ENCODE measurements around the gene PEG3.
"Not testable (repeated sequence)": the region's sequence is repeated elsewhere in the genome, so short reads cannot be mapped to it uniquely, and the experiment has no call there.

Gene PEG3

DNA sequence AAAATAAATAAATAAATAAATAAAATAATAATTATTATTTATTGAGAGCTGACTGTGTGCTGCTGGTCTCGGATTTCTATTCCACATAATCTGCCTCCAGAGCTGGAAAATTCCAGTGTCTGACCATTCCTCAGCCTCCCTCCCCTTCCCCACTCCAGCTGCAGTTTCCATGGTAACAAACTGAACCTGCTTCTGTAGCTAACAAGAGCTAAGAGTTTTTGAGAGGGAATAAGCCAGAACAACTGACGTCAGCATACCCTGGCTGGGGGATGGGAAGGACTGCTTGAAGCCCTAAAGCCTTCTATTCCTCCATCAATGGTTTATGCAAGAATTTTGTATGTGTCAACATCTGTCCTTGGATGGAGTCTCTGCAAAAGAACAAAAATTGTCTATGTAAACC is 26.0 kb upstream of the PEG3 start:
- Histone ChIP-seq H3K27me3 (ENCODE audit: control insufficient read depth, insufficient read depth, low read length) (no peaks in the 10 kb centered on the region), H3K4me1 (ENCODE audit: control insufficient read depth, insufficient read depth, low read length) (no peaks in the 10 kb centered on the region), H3K36me3 (ENCODE audit: control insufficient read depth, insufficient read depth, low read length) (no peaks in the 10 kb centered on the region), H3K4me3 (ENCODE audit: low read length) (no peak overlapping the region), H3K27ac (ENCODE audit: low read length) (no peak overlapping the region), H3K9me3 (ENCODE audit: control insufficient read depth, insufficient read depth, low read length) (peaks cover 11% of the 10 kb centered on the region)
- DNase-seq (ENCODE audit: low read depth, low spot score) = no peak
- no CpG with 5 or more reads among the region's 2 CpGs for WGBS (ENCODE audit: insufficient coverage, insufficient read length)

DNA sequence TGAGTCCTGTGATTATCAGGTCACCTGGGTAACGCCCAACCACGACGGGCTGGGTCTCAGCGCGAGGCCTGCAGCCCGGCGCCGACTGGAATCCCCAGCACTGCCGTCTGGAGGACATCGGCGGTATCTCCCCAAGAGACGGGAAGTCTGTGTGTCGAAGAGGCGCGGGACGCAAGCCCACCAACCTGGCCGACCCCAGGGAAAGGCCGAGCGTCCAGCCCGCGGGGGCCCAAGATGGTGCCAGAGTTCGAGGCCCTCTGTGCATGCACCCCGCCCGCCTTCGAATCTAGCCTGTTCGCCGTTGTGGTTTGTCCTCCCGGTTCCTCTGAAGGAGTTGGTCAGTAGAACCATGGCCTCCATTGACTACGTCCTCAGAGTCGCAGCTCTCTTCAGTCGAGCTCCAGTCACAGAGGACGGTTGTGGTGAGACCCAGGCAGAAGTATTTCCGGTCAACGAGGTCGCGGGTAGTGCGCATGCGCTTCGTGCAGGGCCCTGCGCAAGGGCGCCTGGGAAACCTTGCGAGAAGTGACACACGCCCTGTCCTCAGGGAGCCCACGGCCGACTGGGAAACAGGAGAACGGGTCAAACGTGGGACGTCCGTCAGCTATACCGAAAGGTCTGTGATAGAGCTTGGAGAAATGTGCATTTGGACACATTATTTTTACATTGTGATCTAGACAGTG is 24.1 kb upstream of the PEG3 start:
- no peaks in the 10 kb centered on the region for H3K4me1 ChIP-seq (ENCODE audit: control insufficient read depth, insufficient read depth, low read length)
- H3K27ac ChIP-seq (ENCODE audit: low read length) = no peak overlapping the region
- WGBS (ENCODE audit: insufficient coverage, insufficient read length) = no CpG with 5 or more reads among the region's 50 CpGs

DNA sequence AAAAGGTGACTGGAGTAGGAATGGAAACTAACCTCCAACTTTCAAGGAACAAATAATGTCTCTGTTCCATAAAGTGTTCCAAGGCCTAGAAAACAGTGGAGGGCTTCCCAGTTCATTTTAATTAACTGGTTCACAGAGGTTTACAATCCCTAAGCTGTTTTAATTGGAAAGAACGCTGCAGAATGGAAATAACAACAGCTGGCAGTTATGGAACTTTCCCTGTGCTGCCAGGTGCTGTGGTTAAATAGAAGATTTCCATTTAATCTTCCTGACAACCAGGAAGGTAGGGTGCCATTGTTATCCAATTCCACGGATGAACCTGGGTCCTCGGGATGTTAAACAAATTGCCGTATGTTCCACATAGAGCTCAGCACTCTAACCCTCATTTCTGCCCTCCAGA is 22.2 kb upstream of the PEG3 start:
- no CpG with 5 or more reads among the region's 4 CpGs for WGBS (ENCODE audit: insufficient coverage, insufficient read length)
- peaks cover 6% of the 10 kb centered on the region for H3K9me3 ChIP-seq (ENCODE audit: control insufficient read depth, insufficient read depth, low read length)
- no peak overlapping the region for H3K4me3 ChIP-seq (ENCODE audit: low read length)
- H3K36me3 ChIP-seq (ENCODE audit: control insufficient read depth, insufficient read depth, low read length) = no peaks in the 10 kb centered on the region
- no peak overlapping the region for H3K27ac ChIP-seq (ENCODE audit: low read length)
- H3K27me3 ChIP-seq (ENCODE audit: control insufficient read depth, insufficient read depth, low read length) = no peaks in the 10 kb centered on the region
- DNase-seq (ENCODE audit: low read depth, low spot score) = no peak
- H3K4me1 ChIP-seq (ENCODE audit: control insufficient read depth, insufficient read depth, low read length) = no peaks in the 10 kb centered on the region

More for the DNA sequence above, 24.1 kb upstream of the PEG3 start:
- H3K36me3 ChIP-seq (ENCODE audit: control insufficient read depth, insufficient read depth, low read length) = no peaks in the 10 kb centered on the region
- H3K4me3 ChIP-seq (ENCODE audit: low read length) = no peak overlapping the region
- no peak for DNase-seq (ENCODE audit: low read depth, low spot score)
- H3K9me3 ChIP-seq (ENCODE audit: control insufficient read depth, insufficient read depth, low read length) = peaks cover 8% of the 10 kb centered on the region
- no peaks in the 10 kb centered on the region for H3K27me3 ChIP-seq (ENCODE audit: control insufficient read depth, insufficient read depth, low read length)

DNA sequence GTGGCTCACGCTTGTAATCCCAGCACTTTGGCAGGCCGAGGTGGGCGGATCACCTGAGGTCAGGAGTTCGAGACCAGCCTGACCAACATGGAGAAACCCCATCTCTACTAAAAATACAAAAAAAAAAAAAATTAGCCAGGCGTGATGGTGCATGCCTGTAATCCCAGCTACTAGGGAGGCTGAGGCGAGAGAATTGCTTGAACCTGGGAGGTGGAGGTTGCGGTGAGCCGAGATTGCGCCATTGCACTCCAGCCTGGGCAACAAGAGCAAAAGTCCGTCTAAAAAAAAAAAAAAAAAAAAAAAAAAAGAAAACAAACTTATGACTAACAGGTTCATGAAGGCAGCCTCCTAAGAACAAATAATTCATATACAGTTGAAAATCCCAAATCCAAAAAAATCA is 19.9 kb upstream of the PEG3 start:
- not testable (repeated sequence) for H3K9me3 ChIP-seq (ENCODE audit: control insufficient read depth, insufficient read depth, low read length); H3K4me1 ChIP-seq (ENCODE audit: control insufficient read depth, insufficient read depth, low read length); H3K36me3 ChIP-seq (ENCODE audit: control insufficient read depth, insufficient read depth, low read length); H3K27ac ChIP-seq (ENCODE audit: low read length); H3K27me3 ChIP-seq (ENCODE audit: control insufficient read depth, insufficient read depth, low read length); H3K4me3 ChIP-seq (ENCODE audit: low read length); DNase-seq (ENCODE audit: low read depth, low spot score)
- WGBS (ENCODE audit: insufficient coverage, insufficient read length) = no CpG with 5 or more reads among the region's 10 CpGs

DNA sequence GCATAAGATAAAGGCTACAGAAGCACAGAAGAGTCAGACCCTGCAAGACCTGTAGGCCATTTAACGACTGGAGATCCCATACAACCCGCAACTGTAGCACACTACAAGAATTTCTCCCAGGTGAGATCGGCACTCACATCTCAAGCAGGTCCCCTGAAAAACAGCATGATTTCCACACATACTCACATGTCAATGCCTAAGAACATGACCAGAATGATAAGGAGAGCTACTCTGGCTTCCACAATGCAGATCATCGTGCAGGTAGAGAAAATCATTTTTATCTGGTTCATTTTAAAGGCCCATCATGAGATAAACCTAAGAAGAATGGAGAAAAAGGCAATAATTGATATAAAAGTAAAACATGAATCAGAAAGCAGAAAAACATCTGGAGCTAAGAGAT is 17.5 kb upstream of the PEG3 start:
- H3K9me3 ChIP-seq (ENCODE audit: control insufficient read depth, insufficient read depth, low read length) = peaks cover 7% of the 10 kb centered on the region
- no peaks in the 10 kb centered on the region for H3K4me1 ChIP-seq (ENCODE audit: control insufficient read depth, insufficient read depth, low read length)
- DNase-seq (ENCODE audit: low read depth, low spot score) = no peak
- no peaks in the 10 kb centered on the region for H3K36me3 ChIP-seq (ENCODE audit: control insufficient read depth, insufficient read depth, low read length)
- no peak overlapping the region for H3K27ac ChIP-seq (ENCODE audit: low read length)
- no peaks in the 10 kb centered on the region for H3K27me3 ChIP-seq (ENCODE audit: control insufficient read depth, insufficient read depth, low read length)
- no peak overlapping the region for H3K4me3 ChIP-seq (ENCODE audit: low read length)
- no CpG with 5 or more reads among the region's 4 CpGs for WGBS (ENCODE audit: insufficient coverage, insufficient read length)

DNA sequence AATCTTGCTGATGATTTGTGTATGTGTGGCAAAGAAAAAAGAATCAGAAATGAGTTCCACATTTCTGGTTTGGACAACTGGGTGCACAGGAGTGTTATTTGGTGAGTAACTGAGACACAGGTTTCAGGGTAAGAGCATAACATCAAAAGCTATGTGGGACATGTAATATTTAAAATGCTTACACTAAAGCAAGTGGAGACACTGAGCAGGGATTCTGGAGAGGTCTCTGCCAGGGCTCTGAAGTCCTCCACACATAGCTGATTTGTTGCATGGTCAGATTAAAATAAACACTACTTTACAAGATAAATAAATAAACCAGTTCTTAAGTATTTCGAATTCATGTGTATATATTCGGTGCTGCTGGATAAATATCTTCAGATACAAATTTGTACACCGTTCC is 16.3 kb upstream of the PEG3 start:
- Histone ChIP-seq H3K36me3 (ENCODE audit: control insufficient read depth, insufficient read depth, low read length) (no peaks in the 10 kb centered on the region), H3K4me3 (ENCODE audit: low read length) (no peak overlapping the region), H3K27me3 (ENCODE audit: control insufficient read depth, insufficient read depth, low read length) (no peaks in the 10 kb centered on the region), H3K27ac (ENCODE audit: low read length) (no peak overlapping the region), H3K4me1 (ENCODE audit: control insufficient read depth, insufficient read depth, low read length) (no peaks in the 10 kb centered on the region), H3K9me3 (ENCODE audit: control insufficient read depth, insufficient read depth, low read length) (peaks cover 7% of the 10 kb centered on the region; the same call in 1 of the 2 replicates)
- DNase-seq (ENCODE audit: low read depth, low spot score) = no peak
- no CpG with 5 or more reads among the region's 3 CpGs for WGBS (ENCODE audit: insufficient coverage, insufficient read length)

DNA sequence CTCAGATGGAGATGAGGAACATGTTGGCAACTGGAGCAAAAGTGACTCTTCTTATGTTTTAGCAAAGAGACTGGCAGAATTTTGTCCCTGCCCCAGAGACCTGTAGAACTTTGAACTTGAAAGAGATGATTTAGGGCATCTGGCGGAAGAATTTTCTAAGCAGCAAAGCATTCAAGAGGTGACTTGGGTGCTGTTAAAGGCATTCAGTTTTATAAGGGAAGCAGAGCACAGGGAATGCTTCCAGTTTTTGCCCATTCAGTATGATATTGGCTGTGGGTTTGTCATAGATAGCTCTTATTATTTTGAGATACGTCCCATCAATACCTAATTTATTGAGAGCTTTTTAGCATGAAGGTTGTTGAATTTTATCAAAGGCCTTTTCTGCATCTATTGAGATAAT is 11.8 kb upstream of the PEG3 start:
- H3K9me3 ChIP-seq (ENCODE audit: control insufficient read depth, insufficient read depth, low read length); H3K4me1 ChIP-seq (ENCODE audit: control insufficient read depth, insufficient read depth, low read length); DNase-seq (ENCODE audit: low read depth, low spot score); H3K27me3 ChIP-seq (ENCODE audit: control insufficient read depth, insufficient read depth, low read length); H3K36me3 ChIP-seq (ENCODE audit: control insufficient read depth, insufficient read depth, low read length); H3K27ac ChIP-seq (ENCODE audit: low read length); H3K4me3 ChIP-seq (ENCODE audit: low read length): not testable (repeated sequence)
- no CpG with 5 or more reads among the region's 2 CpGs for WGBS (ENCODE audit: insufficient coverage, insufficient read length)

DNA sequence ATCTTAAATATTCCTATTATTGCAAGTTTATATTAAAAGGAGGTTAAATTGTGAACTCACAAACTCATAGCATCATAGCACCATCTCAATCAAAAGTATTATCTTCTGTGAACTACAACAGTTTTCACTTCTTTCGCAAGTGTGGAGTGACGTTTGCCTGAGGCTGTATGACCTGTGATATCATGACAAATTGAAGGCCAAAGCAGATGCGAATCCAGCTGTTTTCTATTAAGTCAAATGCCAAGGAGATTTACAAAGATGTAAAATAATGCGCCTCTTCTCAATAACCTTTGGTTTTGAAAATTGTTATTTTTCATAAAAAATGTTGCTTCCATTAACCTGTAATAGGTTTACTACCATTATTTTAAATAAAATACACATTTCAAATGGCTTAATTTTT is 7.6 kb upstream of the PEG3 start:
- no peak for DNase-seq (ENCODE audit: low read depth, low spot score)
- Histone ChIP-seq H3K4me3 (ENCODE audit: low read length) (no peak overlapping the region), H3K27me3 (ENCODE audit: control insufficient read depth, insufficient read depth, low read length) (no peaks in the 10 kb centered on the region), H3K36me3 (ENCODE audit: control insufficient read depth, insufficient read depth, low read length) (no peaks in the 10 kb centered on the region), H3K27ac (ENCODE audit: low read length) (no peak overlapping the region), H3K9me3 (ENCODE audit: control insufficient read depth, insufficient read depth, low read length) (peaks cover 2% of the 10 kb centered on the region; the same call in 1 of the 2 replicates), H3K4me1 (ENCODE audit: control insufficient read depth, insufficient read depth, low read length) (no peaks in the 10 kb centered on the region)
- WGBS (ENCODE audit: insufficient coverage, insufficient read length) = no CpG with 5 or more reads among the region's 4 CpGs

DNA sequence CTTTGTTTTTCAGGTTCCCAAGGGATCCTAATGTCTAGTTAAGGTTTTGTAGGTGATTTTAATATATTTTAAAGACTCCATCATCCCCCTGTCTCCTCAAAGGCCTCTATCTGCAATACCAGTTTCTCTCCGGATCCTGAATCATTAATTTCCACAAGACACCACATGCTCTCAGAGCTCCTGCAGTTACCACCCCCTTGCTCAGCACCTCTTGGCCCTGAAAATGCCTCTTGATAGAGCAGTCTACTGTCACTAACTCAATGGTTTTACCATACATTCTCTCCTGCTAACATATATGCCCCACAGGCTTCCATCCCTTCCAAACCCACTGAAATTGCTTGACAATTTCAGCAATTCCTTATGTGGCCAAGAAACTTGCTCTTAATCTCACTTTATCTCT is 1.9 kb upstream of the PEG3 start:
- H3K36me3 ChIP-seq (ENCODE audit: control insufficient read depth, insufficient read depth, low read length) = no peaks in the 10 kb centered on the region; the same call in 1 of the 2 replicates
- no peak overlapping the region for H3K4me3 ChIP-seq (ENCODE audit: low read length)
- H3K4me1 ChIP-seq (ENCODE audit: control insufficient read depth, insufficient read depth, low read length) = no peaks in the 10 kb centered on the region
- no peak for DNase-seq (ENCODE audit: low read depth, low spot score)
- peaks cover 16% of the 10 kb centered on the region for H3K9me3 ChIP-seq (ENCODE audit: control insufficient read depth, insufficient read depth, low read length)
- H3K27ac ChIP-seq (ENCODE audit: low read length) = no peak overlapping the region
- WGBS (ENCODE audit: insufficient coverage, insufficient read length) = no CpG with 5 or more reads among the region's 1 CpG
- H3K27me3 ChIP-seq (ENCODE audit: control insufficient read depth, insufficient read depth, low read length) = no peaks in the 10 kb centered on the region

DNA sequence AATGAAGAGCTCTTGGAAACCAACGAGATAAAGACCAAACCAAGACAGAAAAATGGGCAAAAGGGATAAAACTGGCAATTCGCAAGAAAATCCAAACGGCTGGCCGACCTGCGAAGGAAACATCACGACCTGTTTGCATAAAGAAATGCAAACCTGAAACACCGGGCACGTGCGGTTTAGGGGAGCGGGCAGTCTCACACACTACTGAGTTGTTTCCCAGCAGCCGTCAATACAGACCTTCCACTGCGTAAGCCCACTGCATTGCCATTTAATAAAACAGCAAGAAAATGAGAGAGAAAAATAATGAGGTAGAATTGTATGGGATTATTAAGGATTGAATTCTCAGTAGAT is 642 bp upstream of the PEG3 start:
- no CpG with 5 or more reads among the region's 12 CpGs for WGBS (ENCODE audit: insufficient coverage, insufficient read length)
- Histone ChIP-seq H3K36me3 (ENCODE audit: control insufficient read depth, insufficient read depth, low read length) (no peaks in the 10 kb centered on the region; the same call in 1 of the 2 replicates), H3K27me3 (ENCODE audit: control insufficient read depth, insufficient read depth, low read length) (no peaks in the 10 kb centered on the region), H3K9me3 (ENCODE audit: control insufficient read depth, insufficient read depth, low read length) (peaks cover 17% of the 10 kb centered on the region), H3K27ac (ENCODE audit: low read length) (no peak overlapping the region), H3K4me1 (ENCODE audit: control insufficient read depth, insufficient read depth, low read length) (no peaks in the 10 kb centered on the region), H3K4me3 (ENCODE audit: low read length) (no peak overlapping the region)
- no peak for DNase-seq (ENCODE audit: low read depth, low spot score)

Measured in iPS DF 6.9 (cell line).